CD4-positive, alpha-beta T cell treated with Interleukin-12 subunit alpha and Interleukin-12 subunit beta, for 1 hour (primary cell): Measurements from ENCODE around the gene STAP2.

Source experiments
- DNase-seq: peaks from one replicate; pipeline ENCODE4 v3.0.0-alpha.2; 2020

Gene STAP2, protein sequence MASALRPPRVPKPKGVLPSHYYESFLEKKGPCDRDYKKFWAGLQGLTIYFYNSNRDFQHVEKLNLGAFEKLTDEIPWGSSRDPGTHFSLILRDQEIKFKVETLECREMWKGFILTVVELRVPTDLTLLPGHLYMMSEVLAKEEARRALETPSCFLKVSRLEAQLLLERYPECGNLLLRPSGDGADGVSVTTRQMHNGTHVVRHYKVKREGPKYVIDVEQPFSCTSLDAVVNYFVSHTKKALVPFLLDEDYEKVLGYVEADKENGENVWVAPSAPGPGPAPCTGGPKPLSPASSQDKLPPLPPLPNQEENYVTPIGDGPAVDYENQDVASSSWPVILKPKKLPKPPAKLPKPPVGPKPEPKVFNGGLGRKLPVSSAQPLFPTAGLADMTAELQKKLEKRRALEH

DNA sequence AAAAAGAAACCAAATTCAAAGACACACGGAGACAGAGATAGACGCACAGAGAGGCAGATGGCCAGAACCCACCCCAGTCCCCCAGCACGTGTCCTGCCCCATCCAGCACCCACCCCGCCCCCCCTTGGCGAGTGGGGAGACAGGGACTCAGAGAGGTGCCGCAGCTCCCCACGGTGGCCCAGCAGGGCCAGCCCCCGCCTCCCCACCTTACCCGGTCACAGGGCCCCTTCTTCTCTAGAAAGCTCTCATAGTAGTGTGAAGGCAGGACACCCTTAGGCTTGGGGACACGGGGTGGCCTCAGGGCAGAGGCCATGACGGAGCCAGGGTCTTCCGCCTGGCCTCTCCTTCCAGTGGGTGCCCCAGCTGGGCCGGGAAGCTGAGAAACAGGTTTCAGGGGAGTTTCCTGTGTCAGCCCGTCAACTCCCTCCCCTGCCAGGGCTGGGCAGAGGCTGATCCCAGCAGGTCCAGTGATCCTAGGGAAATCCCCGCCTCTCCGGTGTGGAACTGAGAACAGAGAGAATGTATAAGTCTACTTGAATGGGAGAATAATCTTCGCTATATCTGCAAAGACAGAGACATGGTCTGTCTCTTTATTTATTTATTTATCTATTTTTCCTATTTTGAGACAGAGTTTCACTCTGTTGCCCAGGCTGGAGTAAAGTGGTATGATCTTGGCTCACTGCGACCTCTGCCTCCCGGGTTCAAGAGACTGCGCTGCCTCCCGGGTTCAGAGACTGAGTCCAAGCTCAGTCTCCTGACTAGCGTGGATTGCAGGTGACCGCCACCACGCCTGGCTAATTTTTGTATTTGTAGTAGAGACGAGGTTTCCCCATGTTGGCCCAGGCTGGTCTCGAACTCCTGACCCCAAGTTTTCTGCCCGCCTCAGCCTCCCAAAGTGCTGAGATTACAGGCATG lies at the start of gene STAP2:
Gene STAP2 (minus strand): TSS at position 387 of the 915 bp plus-strand sequence. CDS start 74 bp downstream, at position 313.
- DNase-seq: peak; percentile 27

DNA sequence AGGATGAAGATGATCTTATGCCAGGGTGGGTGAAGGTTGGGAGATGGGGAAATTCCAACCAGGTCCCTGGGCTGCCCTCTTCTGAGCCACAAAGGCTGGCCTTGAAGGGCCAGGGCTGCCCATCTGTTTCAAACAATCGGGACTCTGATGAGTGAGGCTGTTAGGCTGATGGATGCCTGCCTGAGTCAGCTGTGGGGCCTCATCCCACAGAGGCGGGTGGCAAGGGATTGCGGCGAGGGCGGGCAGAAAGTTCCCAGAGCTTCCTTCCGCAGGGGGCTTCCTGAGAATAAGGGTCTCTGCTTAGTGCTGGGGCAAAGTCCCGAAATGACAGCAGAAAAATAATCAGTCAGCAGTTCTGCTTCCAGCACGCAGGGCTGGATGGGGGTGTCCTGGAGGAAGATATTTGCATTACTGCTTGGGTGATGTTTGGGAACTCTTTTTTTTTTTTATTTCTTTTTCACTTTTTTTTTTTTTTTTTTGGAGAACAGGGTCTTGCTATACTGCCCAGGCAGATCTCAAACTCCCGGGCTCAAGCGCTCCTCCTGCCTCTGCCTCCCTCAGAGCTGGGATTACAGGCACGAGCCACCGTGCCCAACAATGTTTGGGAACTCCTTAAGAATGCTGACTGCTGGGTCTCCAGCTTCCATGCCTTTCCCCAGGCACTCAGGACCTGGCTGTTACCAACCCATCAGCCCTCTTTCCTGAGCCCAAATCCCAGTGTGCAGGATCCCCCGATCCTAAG lies 47.6 kb upstream of the STAP2 start:
- no peak for DNase-seq

DNA sequence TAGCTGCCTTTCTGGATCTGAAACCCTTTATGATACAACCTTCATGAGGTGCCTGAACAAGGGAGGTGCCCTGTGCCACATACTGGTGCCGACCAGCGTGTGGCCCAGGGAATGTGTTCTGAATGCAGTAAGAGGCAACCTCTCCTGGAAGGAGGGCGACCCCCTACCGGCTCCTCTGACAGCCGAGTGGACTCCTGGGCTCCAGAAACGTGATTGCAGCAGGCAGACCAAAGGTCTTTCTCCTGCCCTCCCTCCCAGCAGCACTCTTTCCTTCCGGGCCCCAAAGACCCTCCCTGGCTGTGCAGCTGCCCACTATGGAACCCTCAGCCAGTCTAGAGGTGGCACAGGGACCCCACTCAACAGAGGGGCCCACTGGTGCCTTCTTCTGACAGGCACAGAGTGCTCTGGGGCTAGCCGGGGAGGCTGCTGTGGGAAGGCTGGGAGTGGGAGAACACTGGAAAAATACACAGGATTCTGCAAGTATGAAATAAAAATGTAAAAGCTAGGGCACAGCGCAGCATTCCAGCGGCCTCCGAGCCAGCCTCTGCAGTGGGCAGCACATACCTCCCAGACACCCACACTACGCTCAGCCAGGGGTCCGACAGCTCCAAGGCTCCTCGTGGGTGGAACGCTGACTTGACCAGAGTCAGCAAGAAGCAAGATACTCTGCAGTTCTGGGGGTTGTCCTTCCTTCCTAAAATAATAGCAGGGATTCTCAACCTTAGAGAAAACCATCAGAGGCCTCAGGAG lies 46.8 kb upstream of the STAP2 start:
- no peak for DNase-seq

DNA sequence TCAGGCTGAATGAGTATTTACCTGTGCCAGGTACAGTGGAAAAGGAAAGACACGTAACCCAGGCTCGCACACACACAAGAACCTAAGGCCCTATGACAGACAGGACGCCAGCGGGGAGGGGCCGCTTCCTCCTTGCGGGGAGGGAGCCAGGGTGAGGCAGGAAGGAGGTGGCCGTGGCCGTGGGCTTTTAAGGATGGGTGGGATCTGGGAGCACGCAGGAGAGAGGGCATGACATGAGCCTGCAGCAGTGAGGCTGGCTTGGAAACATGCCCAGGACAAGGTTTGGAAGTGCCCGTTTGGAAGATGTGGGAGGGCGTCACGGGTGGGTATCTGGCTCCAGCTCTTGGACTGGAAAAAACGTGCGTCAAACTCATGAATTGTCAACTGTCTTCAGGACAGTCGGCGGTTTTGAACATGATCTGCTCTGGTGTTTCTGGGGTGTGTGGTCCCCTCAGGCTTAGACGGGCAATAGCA lies 41.7 kb upstream of the STAP2 start:
- peak; percentile 63 for DNase-seq

DNA sequence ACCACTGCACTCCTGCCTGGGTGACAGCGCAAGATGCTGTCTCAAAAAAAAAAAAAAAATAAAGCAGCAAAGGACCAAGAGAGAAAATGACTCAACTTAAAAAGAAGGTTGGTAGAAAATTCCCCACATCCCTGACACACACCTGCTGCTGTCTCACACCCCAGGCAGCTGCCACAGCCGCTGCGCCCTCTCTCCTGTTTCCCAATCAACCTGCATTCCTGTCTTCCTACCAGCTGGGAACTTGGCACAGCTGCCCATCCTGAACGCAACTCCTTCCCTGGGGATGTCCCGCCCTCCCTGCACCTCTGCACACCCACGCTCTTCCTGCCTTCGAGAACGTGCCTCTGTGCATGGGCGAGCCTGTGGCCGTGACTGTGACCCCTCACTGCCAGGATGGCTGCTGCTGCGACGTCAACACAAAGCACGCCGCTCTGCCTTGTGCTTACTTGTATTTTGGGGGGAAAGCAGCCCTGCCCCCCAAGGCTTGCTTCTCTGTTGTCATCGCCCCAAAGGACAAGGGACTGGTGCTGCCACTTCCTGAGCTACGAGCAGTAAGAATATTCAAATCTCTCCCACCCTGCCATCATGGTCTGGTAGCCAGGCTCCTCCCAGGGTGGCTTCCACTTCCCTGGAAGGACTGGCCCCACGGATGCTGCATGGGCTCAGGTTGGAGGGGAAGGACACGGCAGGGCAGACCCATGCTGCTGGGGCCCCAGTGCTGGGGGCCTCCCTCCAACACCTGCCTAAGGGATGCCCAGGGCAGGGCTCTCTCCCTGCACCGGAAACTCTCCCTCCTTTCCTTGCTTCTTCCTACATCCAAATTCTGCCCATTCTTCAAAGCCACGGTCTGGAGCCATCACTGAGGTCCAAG lies 41.0 kb upstream of the STAP2 start:
- peak; percentile 20 for DNase-seq

DNA sequence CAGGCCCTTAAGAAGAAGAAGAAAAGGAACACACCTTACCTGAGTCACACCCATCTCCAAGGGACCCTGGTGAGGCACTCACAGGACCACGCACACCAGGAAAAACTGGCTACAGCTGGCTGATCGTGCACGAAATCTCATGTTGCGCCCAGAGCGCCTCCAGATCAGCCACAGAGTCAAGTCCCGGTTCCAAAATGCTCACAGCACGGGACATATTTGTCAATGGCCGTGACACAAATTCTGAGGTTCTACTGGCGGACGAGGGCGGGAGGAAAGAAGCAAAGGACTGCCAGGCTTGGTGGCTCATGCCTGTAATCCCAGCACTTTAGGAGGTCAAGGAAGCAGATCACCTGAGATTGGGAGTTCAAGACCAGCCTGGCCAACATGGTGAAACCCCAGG lies 40.3 kb upstream of the STAP2 start:
- no peak for DNase-seq

DNA sequence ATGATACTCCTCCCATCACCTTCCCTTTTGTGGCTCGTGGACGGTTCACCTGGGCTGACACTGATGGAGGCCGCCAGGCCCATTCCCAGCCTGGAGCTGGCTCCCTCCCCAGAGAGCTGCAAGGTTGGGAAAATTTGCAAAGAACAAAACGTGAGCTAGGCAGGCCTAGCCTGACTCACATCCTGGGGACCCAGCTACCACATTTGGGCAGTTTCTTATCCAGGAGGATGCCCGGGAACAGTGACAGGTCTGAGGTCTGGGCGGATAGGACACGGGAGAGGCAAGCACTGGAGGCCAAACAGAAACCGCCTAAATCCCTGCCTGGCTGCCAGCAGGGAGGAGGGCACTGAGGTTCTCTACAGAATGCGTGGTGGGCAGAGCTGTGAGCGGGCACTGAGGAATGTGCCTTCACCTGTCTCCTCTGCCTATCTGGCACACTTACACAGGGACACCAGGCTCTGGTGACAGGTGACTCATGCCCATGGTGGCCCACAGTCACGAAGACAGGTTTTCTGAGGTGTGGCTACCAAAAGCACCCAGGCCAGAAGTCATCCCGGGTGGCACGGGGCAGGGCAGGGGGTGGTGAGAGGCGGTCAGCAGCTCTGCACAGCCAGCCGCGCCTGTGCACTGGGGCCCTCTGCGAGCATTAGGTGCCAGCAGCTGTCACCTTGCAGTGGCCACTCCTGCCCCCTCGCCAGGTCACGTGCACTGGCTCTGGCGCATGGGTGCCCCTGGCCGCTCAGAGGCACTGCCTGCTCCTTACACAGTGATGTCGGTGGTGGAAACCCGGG lies 38.6 kb upstream of the STAP2 start:
- DNase-seq: no peak

DNA sequence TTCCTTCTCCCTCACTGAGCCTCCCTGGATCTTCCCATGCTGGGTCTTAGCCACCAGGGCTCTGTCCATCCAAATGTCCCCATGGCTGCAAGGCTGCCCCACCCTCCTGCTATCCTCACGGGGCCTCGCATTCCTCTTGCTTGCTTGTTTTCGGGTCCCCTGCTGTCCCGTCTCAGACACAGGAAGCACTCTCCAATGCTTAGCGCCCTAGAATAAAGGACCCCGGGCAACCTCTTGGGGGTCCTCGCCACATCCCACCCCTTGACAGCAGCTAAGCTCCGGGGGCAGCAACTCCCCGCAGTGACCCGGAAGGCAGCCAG lies 38.0 kb upstream of the STAP2 start:
- no peak for DNase-seq

DNA sequence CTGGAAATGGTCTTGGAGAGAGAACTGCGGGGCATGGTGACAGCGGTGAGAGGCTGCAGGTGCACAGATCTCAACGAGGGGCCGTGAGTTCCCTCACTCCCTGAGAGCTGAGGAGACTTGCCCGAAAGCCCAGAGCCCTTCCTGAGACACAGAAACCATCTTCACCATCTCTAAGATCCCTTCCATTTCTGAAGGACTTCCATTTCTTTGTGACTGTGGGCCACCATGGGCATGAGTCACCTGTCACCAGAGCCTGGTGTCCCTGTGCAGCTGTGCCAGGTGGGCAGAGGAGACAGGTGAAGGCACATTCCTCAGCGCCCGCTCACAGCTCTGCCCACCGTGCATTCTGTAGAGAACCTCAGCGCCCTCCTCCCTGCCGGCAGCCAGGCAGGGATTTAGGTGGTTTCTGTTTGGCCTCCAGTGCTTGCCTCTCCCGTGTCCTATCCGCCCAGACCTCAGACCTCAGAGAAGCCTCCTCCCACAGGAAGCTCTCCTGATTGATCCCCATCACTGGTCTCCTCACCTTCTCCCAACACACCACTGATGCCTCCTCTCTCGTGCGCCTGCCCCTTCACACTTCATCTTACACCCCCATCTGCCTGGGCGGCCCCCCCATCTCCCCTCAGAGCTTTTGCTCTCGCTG lies 37.5 kb upstream of the STAP2 start:
- DNase-seq: no peak

DNA sequence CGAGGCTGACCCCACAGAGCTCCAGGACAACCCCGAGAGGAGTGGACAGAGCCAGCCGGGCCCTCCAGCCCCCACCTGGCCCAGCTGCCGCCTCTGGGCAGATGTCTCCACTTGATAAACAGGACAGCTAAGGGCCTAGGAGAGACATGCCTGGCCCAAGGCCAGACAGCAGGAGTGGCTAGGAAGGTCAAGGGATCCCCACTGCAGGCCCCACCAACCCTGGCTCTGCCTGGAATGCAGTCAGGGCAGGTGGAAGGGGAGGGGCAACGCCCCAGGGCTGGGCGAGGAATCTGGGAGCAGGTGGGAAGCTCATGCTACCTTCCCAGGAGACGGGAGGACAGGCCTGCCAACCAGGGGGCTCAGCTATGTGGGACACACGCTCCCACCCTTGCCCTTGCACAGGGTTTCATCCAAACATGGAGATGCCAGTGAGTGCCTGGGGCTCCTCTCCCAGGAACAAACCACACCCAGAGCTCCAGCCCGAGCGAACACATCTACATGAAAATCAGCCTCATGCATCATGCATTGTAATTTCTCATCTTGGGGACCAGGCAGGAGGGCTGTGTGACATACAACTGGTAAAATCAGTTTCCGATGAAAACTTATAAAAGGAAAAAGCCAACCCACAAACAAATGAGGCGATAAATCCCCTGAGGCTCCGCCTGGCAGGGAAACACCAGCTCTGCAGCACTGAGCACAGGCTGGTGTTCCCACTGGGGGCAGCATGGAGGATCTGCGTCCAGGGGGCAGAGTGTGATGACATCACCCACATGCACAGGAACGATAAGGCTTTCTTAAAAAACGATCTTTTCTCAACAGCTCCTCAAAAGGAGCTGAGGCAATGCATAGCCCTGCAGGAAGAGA lies 36.8 kb upstream of the STAP2 start:
- DNase-seq: no peak

DNA sequence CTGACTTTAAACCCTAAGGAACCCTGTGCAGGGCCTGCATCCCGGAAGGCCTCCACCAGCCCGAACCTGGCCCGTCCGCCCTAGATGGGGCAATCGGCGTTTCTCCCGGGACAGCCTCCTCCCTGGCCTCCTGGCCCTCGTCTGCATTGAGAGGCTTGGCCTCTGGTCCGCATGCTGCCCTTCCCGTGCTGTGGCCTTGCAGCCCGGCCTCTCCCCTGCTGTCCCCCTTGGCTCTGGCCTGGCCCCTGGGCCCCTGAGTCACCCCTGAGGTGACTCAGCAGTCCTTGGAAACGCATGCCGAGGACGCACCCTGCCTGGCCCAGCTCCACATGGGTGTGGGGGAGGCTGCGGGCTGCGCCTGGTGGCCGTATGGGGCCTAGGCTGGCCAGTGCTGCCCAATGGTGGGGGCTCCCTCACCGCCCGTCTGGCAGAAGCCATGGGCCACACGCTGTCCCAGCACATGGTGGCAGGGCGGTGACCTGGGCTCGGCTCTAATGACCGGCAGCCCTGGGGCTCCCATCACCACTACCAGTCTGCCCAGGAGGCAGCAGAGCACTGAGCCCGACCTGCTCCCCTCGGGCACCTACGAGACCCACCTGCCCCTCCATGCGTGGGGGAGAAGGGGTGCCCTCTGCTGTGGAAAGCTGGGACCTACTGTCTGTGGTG lies 36.0 kb upstream of the STAP2 start:
- DNase-seq: no peak

DNA sequence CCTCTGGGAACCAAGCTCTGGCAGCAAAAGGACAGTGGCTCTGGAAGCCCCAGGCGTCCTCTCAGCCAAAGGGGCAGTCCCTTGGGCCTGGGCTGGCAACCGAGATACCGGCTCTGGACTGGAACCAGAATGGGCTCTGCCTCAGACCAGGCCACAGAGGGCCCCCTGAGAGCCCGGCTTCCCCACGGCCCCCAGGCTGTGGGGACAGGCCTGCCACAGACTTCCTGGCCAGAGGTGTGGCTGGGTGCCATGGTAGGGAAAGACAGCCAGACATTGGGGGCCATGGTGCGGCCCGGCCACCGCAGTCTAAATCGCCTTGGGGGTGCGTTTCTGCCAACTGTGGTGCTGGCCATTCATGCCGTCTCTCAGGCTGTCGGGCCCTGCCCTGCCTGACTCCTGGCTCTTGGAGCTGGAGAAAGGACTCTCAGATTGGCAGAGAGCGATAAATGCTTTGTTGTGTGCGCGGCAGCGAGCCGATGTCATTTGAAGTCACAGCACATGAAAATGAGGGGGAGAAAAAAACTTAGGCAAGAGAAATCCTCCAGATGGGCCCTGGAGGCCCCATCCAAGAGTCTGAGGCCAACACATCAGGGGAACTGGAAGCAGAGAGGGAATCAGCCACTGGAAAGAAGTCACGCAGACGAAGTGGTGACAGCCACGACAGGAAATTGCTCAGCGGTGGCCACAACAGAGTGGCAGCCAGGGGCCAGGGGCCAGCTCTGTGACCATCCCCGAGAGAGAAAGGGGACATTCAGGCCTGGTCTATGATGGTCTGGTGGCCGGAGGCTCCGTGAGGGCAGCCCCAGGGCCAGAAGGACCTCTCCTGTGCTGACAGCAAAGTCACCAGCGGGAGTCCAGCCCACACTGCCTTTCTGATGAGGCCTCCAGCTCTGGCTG lies 35.2 kb upstream of the STAP2 start:
- DNase-seq: no peak

DNA sequence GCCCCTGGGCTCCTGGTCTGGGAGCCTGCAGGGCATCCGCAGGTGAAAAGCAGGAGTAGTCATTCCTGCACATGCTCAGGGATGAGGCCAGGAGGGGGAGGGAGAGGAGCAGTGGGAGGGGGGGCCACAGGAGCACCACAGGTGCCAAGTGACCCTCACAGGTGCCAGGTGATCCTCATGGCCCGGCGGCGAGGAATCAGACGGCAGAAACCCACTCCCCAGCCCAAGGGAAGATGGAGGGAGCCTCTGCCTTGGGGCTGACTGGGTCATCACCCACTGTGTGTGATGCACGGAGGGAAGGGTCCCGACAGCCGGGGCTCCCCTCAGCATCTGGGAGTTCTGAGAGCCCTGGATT lies 34.4 kb upstream of the STAP2 start:
- no peak for DNase-seq

DNA sequence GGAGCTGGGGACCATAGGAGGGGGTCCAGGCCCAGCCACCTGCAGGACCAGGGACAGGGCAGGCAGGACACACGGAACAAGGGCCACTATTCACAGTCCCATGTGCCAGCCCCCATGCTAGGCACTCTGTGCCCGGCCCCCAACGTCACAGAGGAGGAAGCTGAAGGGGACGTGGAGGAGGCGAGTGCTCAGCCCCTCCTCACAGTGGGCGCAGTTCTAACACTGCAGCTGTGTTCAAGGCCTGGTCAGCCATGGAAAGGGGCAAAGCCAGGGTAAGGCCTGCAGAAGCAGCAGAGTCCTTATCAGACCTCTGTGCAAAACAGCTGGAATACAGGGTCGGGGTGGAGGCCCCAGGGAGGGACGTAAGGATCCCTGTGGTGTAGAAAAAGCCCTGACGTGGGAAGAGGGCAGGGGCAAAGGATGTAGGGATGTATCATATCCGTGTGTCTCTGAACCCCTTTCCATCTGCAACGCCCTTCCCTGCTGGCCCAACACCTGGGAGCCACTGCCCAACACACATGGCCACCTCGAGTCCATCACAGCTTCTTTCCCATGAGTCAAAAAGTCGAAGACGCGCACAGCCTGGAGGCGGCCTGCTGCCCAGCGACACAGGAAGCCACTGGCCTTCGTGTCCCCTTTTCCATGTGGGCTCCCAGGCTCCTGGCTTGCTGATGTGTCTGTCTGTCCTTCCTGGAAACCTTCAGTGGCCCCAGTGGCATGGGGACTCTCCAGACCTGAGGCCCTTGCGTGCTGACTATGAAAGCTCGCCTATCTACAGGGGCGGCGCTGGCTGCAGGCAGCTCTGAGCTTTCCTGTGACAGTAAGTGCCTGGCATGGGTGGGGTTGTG lies 33.8 kb upstream of the STAP2 start:
- no peak for DNase-seq

DNA sequence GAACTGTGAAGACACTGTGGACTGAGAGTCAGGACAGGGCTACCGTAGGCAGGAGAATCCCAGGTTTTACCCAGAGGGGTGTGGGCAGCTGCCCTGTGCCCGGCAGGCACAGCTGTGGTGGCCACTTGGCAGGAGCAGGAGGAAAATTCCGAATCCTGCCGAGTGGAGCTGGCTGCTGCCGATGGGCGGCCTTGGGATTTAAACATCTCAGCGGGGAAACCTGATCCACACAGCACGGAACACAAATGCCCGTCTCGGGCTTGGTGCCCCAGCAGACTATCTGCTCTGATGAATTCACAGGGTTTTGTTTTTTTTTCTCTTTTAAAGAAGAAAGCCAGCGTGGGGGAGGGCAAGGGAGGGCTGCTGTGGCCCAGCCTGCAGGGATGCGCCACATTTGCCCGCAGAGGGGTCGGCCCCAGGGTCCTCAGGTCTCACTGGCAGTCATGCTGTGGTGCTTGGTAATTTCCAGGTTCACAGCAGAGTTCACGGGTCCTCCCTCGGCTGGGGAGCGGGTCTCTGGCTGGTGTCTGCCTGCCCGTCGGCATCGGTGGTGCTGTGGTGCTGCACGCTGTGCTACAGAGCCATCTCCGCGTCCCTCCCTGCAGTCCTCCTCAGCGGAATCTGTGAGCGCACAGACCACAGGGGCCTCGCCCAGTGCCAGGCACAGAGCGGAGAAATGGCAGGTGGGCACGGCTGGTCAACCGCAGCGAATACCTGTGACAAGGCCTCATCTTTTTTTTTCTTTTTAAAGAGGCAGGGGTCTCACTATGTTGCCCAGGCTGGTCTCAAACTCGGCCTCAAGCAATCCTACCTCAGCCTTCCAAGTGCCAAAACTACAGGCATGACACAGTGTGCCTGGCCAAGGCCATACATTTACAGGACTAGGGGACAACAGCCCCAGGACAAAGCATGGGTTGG lies 32.9 kb upstream of the STAP2 start:
- no peak for DNase-seq
